ENCODE data around the gene TMEFF2.

DNA sequence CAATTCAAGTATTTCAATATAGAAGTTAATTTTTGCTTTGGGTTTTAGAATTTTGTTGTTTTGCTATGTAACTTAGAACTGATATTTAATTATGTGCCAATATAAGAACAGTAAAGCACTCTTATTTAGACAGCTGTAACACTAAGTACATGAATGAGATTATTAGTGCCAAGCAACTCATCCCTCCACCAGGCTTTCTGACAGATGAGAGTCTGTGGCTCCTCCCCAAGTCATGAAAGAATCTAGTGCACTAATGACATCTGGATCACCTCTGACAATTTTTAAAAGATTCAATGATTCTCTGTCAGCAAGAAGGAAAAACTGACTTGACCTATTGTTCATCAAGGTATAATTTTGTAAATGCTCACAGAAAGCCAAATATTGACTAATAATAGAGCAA, 67.8 kb downstream of the TMEFF2 start:
- no peak for TF ChIP-seq GATA2 (IDR thresholded peaks at IDR 0.05; ENCODE audit: low read depth, low read length)
- TF ChIP-seq GATA3 (IDR thresholded peaks at IDR 0.05; ENCODE audit: low read depth, low read length): no peak

Data from SH-SY5Y (cell line).